Activated naive CD8-positive, alpha-beta T cell treated with anti-CD3 and anti-CD28 coated beads, Interleukin-2, amount 10 ng/mL, durations not matched to agents 7 days and 5 days (primary cell): ENCODE results near the gene KRTAP3-3. TPM values are rescaled to one million over a fixed set of nuclear protein-coding genes. Genes with fewer than 3 reads are reported as not detected.

ENCODE experiments used
- ATAC-seq: fragments of 150-1000 bp; cut with Tn5 transposase; one replicate; pipeline ENCODE4 v1.10.0; 2021; ENCODE audit warnings: low read depth, moderate library complexity
- POLR2A ChIA-PET: fragments of 350-600 bp; sonication (Branson Sonifier 250); formaldehyde crosslinking; loops from one replicate; lab custom pipeline; 2021; ENCODE audit warnings: antibody characterized with exemption; lab: Charles Lee
- DNase-seq: peaks from one replicate; pipeline ENCODE4 v3.0.0; 2021
- H3K27ac Mint-ChIP-seq: one replicate; pipeline ENCODE4 v1.8.0; 2022; ENCODE audit warnings: mild to moderate bottlenecking, mixed read lengths
- H3K27me3 Mint-ChIP-seq: one replicate; pipeline ENCODE4 v1.8.0; 2022; ENCODE audit warnings: mild to moderate bottlenecking, moderate library complexity, mixed read lengths
- H3K36me3 Mint-ChIP-seq: one replicate; pipeline ENCODE4 v1.8.0; 2021; ENCODE audit warnings: mild to moderate bottlenecking, mixed read lengths
- H3K4me1 Mint-ChIP-seq: one replicate; pipeline ENCODE4 v1.8.0; 2021; ENCODE audit warnings: mixed read lengths
- H3K4me3 Mint-ChIP-seq: one replicate; pipeline ENCODE4 v1.8.0; 2022; ENCODE audit warnings: mild to moderate bottlenecking, moderate library complexity, mixed read lengths
- H3K9me3 Mint-ChIP-seq: one replicate; pipeline ENCODE4 v1.8.0; 2021; ENCODE audit warnings: mixed read lengths
- total RNA-seq, 2 experiments: library from RNA; stranded (reverse); gene quantifications; one replicate each; pipeline ENCODE4 v1.2.3, GENCODE V29; 2021

The KRTAP3-3 gene
- total RNA-seq, 2 experiments from 2014 or later = not detected

GRCh38 chr17:40945414-40945813 lies 48.5 kb downstream of the KRTAP3-3 start:
- Mint-ChIP-seq H3K4me1 (no peaks in the 10 kb centered on the region), H3K4me3 (no peak overlapping the region), H3K27ac (no peak overlapping the region), H3K9me3 (peaks cover 2% of the 10 kb centered on the region), H3K36me3 (peaks cover 1% of the 10 kb centered on the region), H3K27me3 (peaks cover 37% of the 10 kb centered on the region)
- ATAC-seq (no peak), DNase-seq (no peak)
- POLR2A ChIA-PET = no interaction called here

DNA sequence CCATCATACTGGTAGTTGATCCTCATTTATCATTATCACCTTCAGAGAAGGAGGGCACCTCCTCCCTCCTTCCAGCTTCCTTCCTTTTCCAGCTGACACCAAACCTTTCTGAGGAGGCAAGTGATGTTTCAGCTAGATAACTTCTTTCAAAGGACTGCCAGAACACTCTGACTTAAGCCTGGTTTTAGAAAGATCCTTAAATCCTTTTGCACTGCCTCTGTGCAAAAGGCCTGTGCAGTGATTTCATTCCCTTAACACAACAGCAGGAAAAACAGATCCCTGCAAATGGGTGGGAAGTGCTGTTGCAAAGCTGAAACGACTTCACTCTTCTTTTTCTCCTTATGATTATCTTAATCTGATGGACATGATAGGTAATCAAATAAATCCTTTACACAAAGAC lies 49.4 kb downstream of the KRTAP3-3 start:
- POLR2A ChIA-PET = no interaction called here
- no peak for ATAC-seq
- peaks cover 2% of the 10 kb centered on the region for H3K9me3 Mint-ChIP-seq
- no peak overlapping the region for H3K4me3 Mint-ChIP-seq
- peaks cover 32% of the 10 kb centered on the region for H3K27me3 Mint-ChIP-seq
- H3K27ac Mint-ChIP-seq = no peak overlapping the region
- DNase-seq = no peak
- H3K36me3 Mint-ChIP-seq = peaks cover 1% of the 10 kb centered on the region
- H3K4me1 Mint-ChIP-seq = no peaks in the 10 kb centered on the region

Other genes with a start within 250 kb of the KRTAP3-3 start
- gene KRT25, start 238.8 kb downstream of the KRTAP3-3 start, total RNA-seq = not detected
- not detected for gene KRT26, start 222.0 kb downstream of the KRTAP3-3 start, total RNA-seq
- gene KRT27, start 211.6 kb downstream of the KRTAP3-3 start, total RNA-seq = not detected
- not detected for gene KRT28, start 194.2 kb downstream of the KRTAP3-3 start, total RNA-seq
- gene KRT10, start 171.6 kb downstream of the KRTAP3-3 start, total RNA-seq = 10 to 100 TPM; 25.7 to 28.6 TPM
- not detected for gene KRT12, start 126.9 kb downstream of the KRTAP3-3 start, total RNA-seq
- gene KRT20, start 108.9 kb downstream of the KRTAP3-3 start, total RNA-seq = not detected
- not detected for gene KRT23, start 56.5 kb downstream of the KRTAP3-3 start, total RNA-seq
- gene KRT39, start 27.2 kb downstream of the KRTAP3-3 start, total RNA-seq = not detected
- gene KRT40, start 9.8 kb downstream of the KRTAP3-3 start, total RNA-seq = not detected
- gene KRTAP3-2, start 5.7 kb upstream of the KRTAP3-3 start, total RNA-seq = not detected
- not detected for gene KRTAP3-1, start 15.0 kb upstream of the KRTAP3-3 start, total RNA-seq
- not detected for gene KRTAP1-5, start 33.0 kb upstream of the KRTAP3-3 start, total RNA-seq
- gene KRTAP1-4, start 36.0 kb upstream of the KRTAP3-3 start, total RNA-seq = not detected
- gene KRTAP1-3, start 40.7 kb upstream of the KRTAP3-3 start, total RNA-seq = not detected
- not detected for gene KRTAP1-1, start 47.3 kb upstream of the KRTAP3-3 start, total RNA-seq
- not detected for gene KRTAP2-1, start 53.2 kb upstream of the KRTAP3-3 start, total RNA-seq
- gene KRTAP2-2, start 61.1 kb upstream of the KRTAP3-3 start, total RNA-seq = not detected
- not detected for gene KRTAP2-3, start 66.0 kb upstream of the KRTAP3-3 start, total RNA-seq
- not detected for gene KRTAP2-4, start 71.7 kb upstream of the KRTAP3-3 start, total RNA-seq
- gene KRTAP4-7, start 90.0 kb upstream of the KRTAP3-3 start, total RNA-seq = not detected
- gene KRTAP4-8, start 104.0 kb upstream of the KRTAP3-3 start, total RNA-seq = not detected
- gene KRTAP4-16, start 108.0 kb upstream of the KRTAP3-3 start, total RNA-seq = not detected
- not detected for gene KRTAP4-9, start 111.2 kb upstream of the KRTAP3-3 start, total RNA-seq
- not detected for gene KRTAP4-11, start 124.2 kb upstream of the KRTAP3-3 start, total RNA-seq
- not detected for gene KRTAP4-12, start 130.0 kb upstream of the KRTAP3-3 start, total RNA-seq
- gene KRTAP4-6, start 146.4 kb upstream of the KRTAP3-3 start, total RNA-seq = not detected
- gene KRTAP4-5, start 155.7 kb upstream of the KRTAP3-3 start, total RNA-seq = not detected
- not detected for gene KRTAP4-4, start 166.6 kb upstream of the KRTAP3-3 start, total RNA-seq
- not detected for gene KRTAP4-3, start 174.1 kb upstream of the KRTAP3-3 start, total RNA-seq
- gene KRTAP4-2, start 184.1 kb upstream of the KRTAP3-3 start, total RNA-seq = not detected
- gene KRTAP4-1, start 190.7 kb upstream of the KRTAP3-3 start, total RNA-seq = not detected
- not detected for gene KRTAP9-1, start 195.7 kb upstream of the KRTAP3-3 start, total RNA-seq
- gene KRTAP9-2, start 232.5 kb upstream of the KRTAP3-3 start, total RNA-seq = not detected
- not detected for gene KRTAP9-3, start 238.3 kb upstream of the KRTAP3-3 start, total RNA-seq
- gene KRTAP9-8, start 243.8 kb upstream of the KRTAP3-3 start, total RNA-seq = not detected